IMR-90 (cell line): Measurements from ENCODE around the gene TCTA.

ENCODE experiments used
- CTCF ChIP-seq: conservative IDR thresholded peaks from 2 replicates; pipeline ENCODE4 v1.5.1; 2012; ENCODE audit warnings: mild to moderate bottlenecking, low read depth, low read length, improper control_type of control experiment
- MAFK ChIP-seq: IDR thresholded peaks from 2 replicates; pipeline ENCODE4 v1.6.1; 2012; ENCODE audit warnings: low read depth, low read length, improper control_type of control experiment
- POLR2A ChIP-seq: IDR thresholded peaks from 2 replicates; pipeline ENCODE4 v1.6.1; 2012; ENCODE audit warnings: mild to moderate bottlenecking, low read depth, low read length

GRCh38 chr3:49397470-49397869 lies 14.8 kb upstream of the TCTA start:
- TF ChIP-seq POLR2A, result no peak
- no peak for TF ChIP-seq CTCF
- no peak for TF ChIP-seq MAFK
